OCI-LY7 (cell line): ENCODE measurements around the gene HTD2.

ENCODE experiments used
- EZH2phosphoT487 ChIP-seq: fragments of 200-600 bp; sonication (generic); IDR thresholded peaks from 2 replicates; pipeline ENCODE4 v1.6.1; 2018; ENCODE audit warnings: low read depth, borderline replicate concordance, mild to moderate bottlenecking, mixed run types, antibody characterized with exemption, low read length, moderate library complexity, mixed read lengths
- TF ChIP-seq, protein P1 (sequence below): fragments of 200-600 bp; sonication (generic); conservative IDR thresholded peaks from 2 replicates; pipeline ENCODE4 v1.5.1; 2014; ENCODE audit warnings: mild to moderate bottlenecking, antibody characterized with exemption, low read length, moderate library complexity, mixed read lengths

DNA sequence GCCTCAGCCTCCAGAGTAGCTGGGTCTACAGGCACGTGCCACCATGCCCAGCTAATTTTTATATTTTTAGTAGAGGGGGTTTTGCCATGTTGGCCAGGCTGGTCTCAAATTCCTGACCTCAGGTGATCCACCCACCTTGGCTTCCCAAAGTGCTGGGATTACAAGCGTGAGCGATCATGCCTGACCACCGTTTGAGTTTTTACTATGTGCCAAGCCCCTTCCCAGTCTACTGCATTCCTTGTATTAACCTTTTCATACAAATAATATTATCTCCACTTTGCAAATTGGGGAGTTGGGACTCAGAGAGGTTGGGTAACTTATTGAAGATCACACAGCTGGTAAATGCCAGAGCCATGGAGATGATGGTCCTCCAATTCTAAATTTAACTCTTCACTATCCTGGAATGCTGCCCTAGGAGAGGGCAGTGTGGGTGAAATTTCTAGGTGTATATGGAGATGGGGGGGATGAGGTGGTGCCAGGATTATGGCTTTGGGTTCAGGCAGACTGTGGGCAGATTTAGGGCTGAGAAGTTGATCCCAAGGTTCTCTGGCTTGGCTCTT lies 25.4 kb downstream of the HTD2 start:
- TF ChIP-seq, protein P1, sequence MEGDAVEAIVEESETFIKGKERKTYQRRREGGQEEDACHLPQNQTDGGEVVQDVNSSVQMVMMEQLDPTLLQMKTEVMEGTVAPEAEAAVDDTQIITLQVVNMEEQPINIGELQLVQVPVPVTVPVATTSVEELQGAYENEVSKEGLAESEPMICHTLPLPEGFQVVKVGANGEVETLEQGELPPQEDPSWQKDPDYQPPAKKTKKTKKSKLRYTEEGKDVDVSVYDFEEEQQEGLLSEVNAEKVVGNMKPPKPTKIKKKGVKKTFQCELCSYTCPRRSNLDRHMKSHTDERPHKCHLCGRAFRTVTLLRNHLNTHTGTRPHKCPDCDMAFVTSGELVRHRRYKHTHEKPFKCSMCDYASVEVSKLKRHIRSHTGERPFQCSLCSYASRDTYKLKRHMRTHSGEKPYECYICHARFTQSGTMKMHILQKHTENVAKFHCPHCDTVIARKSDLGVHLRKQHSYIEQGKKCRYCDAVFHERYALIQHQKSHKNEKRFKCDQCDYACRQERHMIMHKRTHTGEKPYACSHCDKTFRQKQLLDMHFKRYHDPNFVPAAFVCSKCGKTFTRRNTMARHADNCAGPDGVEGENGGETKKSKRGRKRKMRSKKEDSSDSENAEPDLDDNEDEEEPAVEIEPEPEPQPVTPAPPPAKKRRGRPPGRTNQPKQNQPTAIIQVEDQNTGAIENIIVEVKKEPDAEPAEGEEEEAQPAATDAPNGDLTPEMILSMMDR: no peak
- TF ChIP-seq EZH2phosphoT487: no peak
